NCI-H69 (cell line): Measurements from ENCODE around the gene CSMD2.

Experiments used
- DNase-seq: peaks from one replicate; lab custom pipeline; 2025; lab: John Stamatoyannopoulos, UW

CSMD2 gene

DNA sequence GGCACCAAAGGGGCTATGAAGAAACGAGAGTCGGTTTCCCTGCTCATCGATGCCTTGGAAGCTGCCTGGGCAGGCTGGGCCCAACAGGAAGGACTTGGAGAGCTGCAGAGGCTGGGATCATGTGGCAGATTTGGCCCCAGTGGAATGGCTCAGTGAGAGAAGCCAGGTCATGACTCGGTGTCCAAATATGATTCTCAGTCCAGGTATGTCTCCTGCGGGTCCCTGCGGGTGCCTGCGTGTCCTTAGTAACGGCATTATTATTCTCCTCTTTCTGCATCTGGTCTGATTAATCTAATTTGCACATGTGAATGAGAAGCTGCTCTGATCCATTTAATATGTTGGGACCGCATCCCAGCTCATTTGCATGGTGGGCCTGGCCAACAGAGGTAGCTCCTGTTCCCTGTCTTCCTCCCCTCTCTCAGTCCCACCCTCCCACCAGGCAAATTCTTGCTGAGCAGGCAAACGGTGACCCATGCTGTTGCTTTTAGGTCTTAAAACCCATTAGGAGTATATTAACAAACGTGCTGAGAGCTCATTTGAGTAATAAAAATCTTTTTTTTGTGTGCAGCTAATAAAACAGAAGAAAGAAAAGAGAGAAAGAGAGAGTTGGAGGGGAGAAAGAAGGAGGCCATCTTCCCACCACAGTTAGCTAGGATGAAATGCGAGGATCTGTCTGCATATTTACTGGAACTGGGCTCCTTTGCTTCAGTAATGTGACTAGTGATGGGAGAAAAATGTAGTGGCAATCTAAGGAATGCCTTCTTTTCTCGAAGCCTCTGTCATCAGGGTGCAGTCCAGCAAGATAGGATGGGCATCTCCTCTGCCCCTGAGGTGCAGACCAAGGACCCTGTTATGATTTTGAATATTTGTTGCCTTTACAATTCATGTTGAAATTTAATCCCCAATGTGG lies 167.6 kb downstream of the CSMD2 start:
- no peak for DNase-seq

DNA sequence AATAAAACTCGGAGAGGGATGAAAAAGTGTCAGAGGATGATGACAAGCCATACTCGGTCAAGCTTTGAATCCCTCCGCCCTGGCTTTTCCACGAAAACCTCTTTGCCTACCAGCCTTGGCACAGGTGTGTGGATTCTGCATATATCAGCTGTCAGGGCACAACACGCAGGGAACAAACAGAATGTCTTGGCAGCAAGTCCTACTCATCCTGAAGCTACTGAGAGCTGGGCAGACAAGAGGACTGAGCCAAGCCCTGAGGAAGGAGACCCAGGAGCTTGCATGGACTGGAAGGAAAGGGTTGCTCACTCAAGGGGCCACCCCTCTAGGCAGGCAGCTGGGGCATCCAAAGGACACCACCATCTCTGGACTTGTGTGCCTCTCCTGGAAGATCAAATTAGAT lies 168.7 kb downstream of the CSMD2 start:
- DNase-seq = no peak

DNA sequence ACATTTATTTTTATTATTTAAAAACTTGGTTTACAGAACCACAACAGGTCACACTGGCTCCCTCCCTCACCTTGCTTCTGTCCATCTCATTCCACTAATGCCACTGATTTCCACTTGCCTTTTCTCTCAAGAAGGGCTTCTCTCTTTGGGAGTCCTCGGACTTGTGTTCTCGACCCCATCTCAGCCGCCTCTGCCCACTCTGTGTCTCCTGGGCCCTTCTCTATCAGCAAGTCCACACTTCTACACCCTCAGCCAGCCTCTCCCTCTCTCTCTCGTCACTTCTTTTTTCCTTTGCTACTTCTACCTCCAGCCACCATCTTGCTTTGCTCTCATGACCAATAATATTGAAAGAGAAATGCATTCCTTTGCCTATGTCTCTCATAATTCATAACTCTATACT lies 171.7 kb downstream of the CSMD2 start:
- DNase-seq = no peak

DNA sequence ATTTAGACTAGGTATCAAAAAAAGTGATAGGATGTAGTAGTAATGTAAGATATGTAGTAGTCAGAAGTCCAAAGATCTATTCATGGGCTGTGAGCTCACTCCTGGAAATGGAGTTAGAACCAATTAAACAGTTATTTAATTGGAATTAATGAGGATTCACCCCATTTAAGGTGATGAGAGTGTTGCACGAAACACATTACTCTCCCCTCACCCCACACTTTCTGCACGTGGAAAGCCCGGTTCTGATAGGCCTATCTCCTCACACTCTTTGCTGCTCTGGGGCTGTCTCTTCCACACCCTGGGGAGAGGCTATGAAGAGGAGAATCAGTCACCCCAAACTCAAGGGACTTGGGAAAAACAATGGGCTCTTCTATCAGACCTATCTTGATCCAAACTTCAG lies 174.7 kb downstream of the CSMD2 start:
- no peak for DNase-seq

DNA sequence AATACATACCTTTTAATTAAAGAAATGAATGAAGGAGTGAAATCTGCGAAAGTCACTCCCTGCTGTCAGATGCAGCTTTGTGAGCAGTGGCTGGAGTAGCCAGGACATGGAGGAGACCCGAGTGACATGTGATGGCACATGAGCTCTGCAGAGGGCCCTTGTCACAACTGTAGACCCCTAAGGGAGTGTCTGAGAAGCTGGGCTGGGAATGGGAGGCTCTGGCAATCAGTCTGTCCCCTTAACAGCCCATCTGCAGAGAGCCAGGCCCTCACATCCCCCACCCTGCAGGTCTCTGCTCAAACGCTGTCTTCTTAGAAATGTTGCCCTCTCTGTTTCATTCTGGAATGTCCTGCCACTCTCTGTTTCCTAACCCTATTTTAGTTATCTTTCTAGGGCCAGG lies 176.9 kb downstream of the CSMD2 start:
- DNase-seq = no peak

DNA sequence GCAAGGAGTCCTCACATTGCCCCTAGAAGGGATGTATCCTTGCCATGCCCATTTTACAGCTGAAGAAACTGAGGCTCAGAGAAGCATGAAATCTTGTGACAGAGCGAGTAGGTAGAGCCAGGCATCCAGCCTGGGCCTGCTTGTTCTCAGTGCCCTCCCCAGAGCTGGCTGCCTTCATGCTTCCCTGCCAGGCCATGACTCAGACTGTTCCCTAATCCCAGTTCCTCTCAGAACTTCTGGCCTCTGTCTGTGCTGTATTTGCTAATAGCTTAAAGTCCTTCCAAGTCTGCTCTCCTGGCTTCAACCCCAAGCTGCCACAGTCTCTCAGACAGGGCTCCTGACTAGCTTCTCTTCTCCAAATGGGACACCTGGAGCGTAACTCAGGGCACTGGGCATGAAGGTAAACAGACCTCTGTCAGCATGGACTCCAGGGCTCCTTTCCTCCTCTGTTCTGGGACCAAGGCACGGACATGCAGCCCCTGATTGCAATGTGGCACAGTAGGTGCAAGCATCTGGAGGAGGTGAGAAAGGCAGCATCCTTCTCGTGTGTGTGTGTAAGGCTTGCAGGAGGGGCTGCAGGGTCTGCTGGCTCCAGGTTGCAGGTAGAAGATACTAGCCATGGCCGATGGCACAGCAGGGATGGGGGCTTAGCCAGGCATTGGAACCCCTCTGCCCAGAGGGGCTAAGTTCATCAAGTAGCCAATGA lies 178.5 kb downstream of the CSMD2 start:
- no peak for DNase-seq

DNA sequence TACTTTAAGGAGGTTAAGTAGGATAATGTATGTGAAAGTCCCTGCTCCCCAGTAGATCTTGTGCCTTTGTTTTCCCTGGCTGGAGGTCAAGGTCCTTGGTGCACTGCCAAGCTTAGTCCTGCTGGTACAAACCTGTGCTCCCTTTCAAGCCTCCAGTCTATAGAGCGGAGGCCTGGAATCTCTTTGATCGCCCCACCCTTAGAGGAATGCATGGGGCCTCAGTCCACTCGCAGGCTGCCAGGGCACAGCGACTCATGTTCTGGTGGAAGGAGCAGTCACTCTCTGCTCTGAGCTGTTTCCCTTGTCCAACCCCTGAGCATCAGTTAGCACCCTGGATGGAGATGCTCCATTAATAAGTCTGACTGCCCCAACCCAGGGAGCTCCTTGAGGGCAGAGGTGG lies 179.4 kb downstream of the CSMD2 start:
- no peak for DNase-seq

DNA sequence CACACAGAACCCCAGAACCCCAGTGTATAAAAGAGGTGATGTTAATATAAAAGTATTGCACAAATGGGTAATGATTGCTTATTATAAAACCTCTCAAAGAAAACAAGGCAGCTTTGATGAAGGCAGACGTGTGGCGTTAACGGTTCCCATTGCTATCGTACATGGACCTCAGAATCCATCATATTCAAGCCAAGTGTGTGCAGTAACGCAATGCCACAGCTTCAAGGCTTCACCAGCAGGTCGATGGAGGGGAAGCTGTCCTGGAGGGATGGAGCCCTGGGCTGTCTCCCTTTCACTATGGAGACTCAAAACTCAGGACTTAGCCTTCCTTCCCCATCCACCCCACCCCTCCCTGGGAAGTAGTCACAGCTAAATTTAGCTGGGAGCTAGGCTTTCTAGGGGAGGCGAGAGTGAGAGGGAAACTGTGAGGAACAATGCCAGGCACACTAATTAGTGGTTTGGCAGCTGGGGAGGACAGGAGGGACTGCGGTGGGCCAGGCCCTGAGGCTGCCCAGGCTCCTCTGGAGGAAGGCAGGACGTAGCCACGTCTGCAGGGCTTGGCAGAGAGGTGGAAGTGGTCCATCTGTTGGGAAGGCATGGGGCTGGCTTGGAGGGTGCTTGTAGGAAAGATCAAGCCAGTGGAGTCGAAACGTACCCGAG lies 180.0 kb downstream of the CSMD2 start:
- peak; percentile 69 for DNase-seq

DNA sequence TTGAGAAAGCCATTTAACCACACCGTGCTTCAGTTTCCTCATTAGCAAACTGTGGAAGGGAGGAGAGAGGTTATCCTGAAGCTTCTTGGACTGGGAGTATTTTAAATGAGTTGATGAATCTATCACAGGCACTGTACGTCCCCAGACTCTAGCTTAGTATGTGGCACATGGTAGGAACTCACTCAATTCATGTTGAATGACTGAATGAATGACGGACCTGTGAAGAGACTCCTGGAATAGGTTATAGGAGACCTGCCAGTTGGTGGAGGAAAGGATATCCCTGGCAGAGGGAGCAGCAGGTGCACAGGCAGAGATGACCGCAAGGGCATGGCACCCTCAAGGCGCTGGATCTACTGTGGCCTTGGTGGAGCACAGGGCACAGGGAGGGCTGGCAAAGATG lies 182.6 kb downstream of the CSMD2 start:
- DNase-seq = no peak

DNA sequence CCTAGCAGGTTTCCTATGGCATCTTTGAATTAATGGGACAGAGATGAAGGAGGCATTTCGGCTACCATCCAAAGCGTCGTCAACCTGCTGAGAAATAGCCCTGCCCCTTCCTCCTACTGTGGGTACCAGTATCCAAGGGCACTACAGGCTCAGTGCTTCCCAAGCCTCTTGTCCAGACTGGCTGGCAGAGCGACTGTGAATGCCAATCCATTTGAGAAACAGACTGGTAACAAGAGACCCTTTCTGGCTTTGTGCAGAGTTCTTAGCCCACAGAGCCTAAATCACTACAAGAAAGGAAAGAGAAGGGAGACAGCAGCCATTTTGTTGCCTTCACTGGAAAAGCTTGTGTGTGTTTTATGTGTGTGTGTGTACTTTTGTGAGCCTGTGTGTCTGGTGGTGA lies 185.7 kb downstream of the CSMD2 start:
- no peak for DNase-seq

DNA sequence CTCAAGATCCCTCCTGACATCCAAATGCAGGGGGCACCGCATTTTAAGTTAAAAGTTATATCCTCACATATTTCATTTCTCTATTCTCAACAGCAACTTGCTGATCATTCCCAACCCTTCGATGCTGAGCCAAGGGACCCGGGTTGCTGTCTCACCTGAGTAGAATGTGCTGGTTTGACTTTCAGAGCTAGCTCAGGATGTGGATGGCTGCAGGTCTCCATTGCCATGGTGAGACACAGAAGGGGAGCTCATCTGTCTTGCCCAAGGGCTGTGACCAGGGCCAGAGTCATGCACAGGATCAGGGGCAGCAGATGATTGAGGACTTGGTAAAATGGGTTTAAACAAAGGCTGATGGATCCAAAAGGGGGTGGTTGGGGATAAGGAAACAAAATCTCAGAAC lies 189.1 kb downstream of the CSMD2 start:
- DNase-seq = no peak

DNA sequence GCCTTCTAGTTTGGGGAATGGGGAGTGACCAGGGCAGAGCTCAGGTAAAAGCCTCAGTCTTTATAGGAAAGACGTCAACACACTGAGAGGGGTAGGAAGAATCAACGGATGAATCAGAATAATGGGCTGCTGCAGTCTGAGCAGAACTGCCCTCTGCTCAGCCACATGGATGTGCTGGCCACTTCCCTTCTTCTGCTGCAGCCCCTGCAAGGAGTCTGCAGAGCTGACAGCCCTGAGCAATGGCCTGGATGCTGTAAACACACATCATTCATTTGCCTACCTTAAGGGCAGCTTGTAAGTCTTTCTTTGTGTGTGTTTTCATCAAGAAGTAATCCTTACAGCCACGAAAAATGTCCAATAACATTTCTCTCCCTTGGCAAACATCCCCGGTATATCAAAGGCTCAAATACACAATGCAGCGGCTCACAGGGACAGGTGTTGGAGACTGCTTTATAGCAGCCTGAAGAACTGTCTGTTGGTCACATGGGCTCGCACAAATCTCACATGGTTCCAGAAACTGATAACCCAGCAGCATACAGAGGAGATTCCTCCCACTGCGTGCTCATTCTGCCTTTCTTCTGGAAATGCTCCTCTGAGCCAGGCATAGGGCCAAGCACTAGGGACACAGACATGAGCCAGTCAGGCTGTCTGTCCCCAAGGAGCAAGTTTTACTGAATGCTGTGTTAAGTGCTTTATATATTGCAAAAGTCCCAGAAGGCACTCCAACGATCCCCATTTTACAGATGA lies 191.1 kb downstream of the CSMD2 start:
- DNase-seq = no peak

DNA sequence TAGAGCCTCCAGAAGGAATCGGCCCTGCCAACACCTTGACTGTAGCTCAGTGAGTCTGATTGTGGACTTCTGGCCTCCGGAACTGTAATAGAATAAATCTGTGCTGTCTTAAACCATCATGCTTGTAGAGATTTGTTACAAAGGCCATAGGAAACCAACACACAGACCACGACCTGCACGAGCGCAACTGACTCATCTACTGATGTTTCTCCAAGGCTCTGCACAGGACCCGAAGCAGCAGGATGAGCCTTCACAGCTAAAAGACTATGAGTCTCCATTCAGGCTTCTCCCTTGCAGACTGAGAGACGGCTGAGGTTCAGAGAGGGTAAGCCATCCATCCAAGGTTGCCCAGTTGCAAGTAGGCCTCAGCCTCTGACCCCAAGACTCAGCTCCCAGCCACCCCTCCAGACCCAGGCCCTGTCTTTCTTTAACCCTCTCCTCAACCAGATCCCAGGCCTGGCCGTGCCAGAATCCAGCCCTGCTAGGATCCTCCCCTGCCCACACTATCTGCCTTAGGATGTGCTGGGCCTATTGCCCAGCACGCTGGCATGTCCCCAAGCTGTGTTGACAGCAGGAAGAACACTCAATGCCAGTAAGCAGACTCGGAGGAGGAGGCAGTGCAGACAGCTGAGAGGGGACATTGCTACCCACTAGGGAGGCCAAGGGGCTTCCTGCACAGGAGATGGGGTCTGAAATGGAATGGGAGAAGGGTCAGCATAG lies 192.2 kb downstream of the CSMD2 start:
- DNase-seq = no peak

DNA sequence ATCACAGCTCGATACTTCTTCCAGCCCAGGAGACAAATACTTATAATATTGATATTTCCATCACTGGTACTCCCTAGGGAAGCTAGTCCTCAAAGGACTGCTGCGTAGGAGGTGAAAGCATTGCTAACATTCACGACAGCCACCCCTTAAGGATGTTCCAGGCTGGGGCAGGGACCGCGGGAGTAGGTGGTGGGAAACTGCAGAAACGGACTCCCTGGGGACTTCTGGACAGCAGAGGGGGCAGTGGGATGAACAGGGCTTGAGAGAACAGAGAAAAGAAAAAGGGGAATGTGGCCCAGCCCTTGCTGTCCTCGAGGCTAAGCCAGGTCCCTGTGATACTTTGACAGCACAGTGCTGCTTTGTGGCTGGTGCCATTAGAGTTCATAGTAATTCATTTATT lies 193.1 kb downstream of the CSMD2 start:
- no peak for DNase-seq

DNA sequence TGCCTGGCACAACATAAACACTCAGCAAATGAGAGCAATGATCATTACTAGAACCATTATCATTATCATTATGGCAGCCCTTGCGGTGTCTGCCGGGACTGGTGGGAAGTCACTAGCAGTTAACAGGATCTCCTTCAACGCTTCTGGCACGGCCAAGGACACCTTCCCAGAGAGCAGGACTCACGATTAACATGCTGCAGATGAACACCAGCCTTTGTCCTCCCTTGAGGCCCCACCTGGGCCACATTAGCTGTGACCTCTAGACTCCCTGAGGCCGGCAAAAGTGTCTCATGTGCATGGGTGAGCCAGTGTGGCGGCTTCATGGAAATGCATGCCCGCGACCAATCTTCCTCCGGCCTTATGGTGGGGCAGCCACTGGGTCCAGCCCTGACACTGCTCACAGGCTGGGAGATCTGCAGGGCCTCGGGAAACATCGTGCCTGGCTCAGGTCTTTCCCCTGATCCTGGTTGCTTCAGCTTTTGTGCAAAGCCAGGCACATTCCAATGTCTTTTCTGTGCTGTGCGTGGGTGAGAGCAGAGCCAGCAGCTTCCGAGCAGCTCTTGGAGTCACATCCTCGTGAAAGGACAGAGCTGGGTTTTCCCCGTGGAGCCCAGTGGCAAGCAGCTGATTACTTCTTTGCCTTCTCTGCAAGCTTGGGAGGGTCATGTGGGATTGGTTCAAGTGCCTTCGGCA lies 193.9 kb downstream of the CSMD2 start:
- DNase-seq = no peak

DNA sequence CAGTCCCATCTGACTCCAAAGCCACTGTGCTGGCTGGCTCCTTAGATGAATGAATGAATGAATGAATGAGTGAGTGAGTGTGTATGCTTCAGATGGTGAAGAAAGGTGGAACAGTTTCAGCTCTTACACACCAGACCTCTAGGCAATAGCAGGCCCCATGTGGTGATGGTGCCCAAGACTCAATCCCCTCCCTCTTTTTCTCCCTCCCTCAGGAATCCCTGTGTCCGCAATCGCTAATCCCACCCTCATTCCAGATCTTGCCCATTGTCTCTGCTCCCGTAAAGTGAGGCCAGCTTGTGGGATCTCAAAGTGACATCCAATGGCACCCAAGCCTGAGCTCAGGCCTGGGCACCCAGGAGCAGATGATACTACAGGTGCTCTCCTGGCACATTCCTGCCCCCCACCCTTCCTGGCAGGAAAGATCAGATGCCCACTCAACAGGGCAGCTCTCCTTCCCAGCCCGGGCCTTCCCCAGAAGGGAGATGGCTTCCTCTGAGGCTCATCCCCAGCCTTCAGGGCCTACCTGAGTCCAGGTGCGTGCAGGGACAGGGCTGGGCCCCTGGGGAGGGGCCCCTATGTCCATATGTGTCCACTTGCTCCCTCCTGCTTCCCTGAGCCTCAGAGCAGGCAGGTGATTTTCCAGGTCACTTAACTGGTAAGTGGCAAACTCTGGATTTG lies 194.7 kb downstream of the CSMD2 start:
- no peak for DNase-seq

DNA sequence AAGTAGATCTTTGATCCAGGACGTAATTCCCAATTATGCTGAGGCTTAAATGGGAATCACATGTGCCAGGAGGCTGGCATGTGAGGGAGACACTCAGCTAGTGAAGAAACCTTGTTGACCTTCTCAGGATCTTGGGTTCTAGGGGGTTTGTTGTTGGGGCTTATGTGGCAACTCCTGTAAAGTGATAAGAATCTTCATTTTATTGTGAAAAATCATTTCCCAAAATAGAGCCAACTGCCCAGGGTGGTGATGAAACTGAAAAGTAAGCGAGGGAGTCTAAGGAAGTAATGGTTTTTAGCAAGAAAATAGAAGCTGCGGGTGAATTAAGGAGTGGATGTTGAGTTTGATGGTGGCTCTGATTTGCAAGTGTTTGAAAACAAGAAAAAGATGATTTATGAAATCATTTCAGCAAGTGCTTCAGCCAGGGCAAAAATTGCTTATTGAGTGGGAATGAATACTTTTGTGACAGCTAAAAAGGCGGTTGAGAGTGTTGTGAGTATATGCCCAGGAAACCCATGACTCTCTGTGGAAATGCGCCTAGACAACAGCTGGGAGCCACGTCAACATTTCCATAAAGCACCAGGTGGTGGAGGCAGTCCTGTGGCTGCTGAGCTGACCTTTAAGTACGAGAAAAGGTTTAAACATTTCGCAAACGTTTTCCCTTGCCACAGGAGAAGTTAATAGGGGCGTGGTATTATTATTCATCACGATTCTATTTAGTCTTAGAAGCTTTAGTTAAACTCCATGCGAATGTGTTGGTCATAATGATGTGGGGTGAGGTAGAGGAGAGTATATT lies 198.5 kb downstream of the CSMD2 start:
- DNase-seq = no peak

DNA sequence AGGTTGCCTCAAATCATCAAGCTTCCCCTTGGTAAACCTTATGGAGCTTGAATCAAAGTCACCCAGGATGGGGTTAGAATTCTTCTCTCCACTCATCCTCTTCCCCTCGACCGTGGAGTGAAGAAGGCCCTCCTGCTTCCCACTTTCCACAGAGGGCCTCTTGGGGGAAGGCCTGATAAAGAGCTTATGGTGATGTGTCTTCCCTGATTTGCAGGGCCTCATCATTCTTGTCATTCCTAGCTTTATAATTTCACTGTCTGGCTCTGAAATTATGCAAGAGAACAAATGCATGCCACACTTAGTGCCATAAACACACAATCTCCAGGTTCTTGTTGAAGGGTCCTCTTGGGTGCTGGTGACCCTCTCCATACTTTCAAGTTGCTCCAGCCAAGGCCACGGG lies 199.9 kb downstream of the CSMD2 start:
- no peak for DNase-seq

DNA sequence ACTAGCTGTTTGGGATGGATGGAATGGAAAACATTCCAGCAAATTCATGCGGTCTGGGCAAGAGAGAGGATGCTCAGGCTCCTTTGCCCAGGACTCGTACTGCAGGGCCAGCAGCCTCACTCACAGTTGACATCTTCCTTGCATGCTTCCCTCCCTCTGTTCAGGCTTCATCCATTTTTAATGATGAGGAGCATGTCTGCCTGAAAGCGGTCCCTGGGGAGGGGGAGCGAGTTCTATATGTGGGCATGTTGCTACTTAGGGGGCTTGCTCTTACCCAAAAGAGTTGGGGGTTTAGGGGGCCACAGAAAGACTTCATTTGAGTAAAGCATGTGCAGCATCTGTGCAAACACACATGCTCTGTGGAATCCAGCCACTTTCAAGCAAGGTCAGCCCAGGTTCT lies 203.0 kb downstream of the CSMD2 start:
- DNase-seq = no peak
